ENCODE results near the gene GTF2F2.

GTF2F2 gene, protein sequence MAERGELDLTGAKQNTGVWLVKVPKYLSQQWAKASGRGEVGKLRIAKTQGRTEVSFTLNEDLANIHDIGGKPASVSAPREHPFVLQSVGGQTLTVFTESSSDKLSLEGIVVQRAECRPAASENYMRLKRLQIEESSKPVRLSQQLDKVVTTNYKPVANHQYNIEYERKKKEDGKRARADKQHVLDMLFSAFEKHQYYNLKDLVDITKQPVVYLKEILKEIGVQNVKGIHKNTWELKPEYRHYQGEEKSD

DNA sequence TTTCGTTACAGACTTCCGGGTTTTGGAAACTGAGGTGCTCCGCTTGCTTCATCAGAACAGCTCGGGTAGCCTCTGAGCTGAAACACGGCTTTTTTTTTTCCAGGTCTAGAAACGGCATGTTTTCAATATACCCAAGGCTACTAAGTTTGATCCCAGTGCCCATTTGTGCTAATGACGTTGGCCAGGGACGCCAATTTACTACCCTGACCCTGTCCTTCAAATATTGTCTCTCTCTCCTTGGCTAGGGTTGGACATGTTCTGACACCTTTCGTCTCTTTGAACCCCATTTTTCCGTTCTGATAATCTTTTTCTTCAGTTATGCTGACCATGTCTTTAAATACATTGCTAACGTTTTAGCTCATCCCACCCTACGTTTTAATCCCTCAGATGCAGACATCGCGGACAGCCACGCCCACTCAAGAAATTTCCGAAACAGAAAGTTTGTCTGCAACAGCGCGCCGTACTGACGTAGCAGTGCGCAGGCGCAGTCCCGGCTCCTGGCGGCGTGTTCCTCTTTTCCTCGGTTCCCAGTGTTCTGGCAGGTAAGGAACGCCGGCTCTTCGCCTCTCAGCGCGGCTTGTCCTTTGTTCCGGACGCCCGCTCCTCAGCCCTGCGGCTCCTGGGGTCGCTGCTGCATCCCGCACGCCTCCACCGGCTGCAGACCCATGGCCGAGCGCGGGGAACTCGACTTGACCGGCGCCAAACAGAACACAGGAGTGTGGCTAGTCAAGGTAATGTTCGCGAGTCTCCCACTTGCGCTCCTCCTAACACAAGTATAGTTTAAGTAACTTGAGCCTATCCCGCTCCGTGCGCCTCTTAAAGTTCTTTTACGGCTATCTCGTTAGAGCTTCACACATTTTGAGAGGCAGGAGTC is at the start of gene GTF2F2:
GTF2F2 (plus strand) TSS at position 520 of the 874 bp plus-strand sequence; CDS start at position 666, 146 bp downstream.
- Histone ChIP-seq H3K4me1 (ENCODE audit: control insufficient read depth, insufficient read depth, low read length, unreplicated experiment) (peaks cover 7% of the 10 kb centered on the region), H3K79me2 (ENCODE audit: control insufficient read depth, insufficient read depth, low read length, unreplicated experiment) (peaks cover 46% of the 10 kb centered on the region), H3K27me3 (ENCODE audit: insufficient read depth, low read length) (no peaks in the 10 kb centered on the region), H3K36me3 (ENCODE audit: insufficient read depth, low read length) (no peaks in the 10 kb centered on the region), H3K27ac (ENCODE audit: low read depth, low read length) (peak within 1 kb of the TSS; percentile 62), H3K4me3 (ENCODE audit: low read depth, low read length) (peak within 1 kb of the TSS; percentile 89), H2AFZ (ENCODE audit: low read length, unreplicated experiment) (peak within 1 kb of the TSS; percentile 98)

DNA sequence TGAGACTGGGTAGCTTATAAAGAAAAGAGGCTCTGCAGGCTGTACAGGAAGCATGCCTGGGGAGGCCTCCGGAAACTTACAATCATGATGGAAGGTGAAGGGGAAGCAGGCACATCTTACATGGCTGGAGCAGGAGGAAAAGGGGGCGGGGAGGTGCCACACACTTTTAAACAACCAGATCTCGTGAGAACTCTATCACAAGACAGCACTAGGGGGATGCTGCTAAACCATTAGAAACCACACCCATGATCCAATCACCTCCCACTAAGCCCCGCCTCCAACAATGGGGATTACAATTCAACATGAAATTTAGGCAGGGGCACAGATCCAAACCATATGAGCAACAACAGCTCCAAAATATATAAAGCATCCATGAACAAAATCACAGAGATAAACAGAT is 46.5 kb upstream of the GTF2F2 start:
- no peak overlapping the region for H2AFZ ChIP-seq (ENCODE audit: low read length, unreplicated experiment)
- no peaks in the 10 kb centered on the region for H3K4me1 ChIP-seq (ENCODE audit: control insufficient read depth, insufficient read depth, low read length, unreplicated experiment)
- no peaks in the 10 kb centered on the region for H3K79me2 ChIP-seq (ENCODE audit: control insufficient read depth, insufficient read depth, low read length, unreplicated experiment)
- no peak overlapping the region for H3K4me3 ChIP-seq (ENCODE audit: low read depth, low read length)
- H3K27me3 ChIP-seq (ENCODE audit: insufficient read depth, low read length) = no peaks in the 10 kb centered on the region; the same call in 1 of the 2 replicates
- no peaks in the 10 kb centered on the region for H3K36me3 ChIP-seq (ENCODE audit: insufficient read depth, low read length)
- H3K27ac ChIP-seq (ENCODE audit: low read depth, low read length) = no peak overlapping the region

DNA sequence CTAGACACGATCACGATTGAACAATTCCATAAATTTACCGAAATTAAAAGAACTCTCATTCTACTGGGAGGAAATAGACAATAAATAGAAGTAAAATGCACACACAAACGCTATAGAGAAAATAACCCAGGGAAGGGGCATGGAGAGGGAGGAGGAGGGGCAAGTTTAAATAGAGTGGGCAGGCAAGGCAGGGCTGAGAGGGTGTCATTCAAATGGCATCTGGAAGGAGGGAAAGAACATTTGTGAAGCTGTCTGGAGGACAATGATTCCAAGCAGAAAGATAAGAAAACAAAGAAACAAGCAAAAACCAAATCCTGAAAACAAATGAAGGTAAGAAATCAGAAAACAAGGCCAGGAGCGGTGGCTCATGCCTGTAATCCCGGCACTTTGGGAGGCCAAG is 45.6 kb upstream of the GTF2F2 start:
- no peaks in the 10 kb centered on the region for H3K4me1 ChIP-seq (ENCODE audit: control insufficient read depth, insufficient read depth, low read length, unreplicated experiment)
- H3K79me2 ChIP-seq (ENCODE audit: control insufficient read depth, insufficient read depth, low read length, unreplicated experiment) = no peaks in the 10 kb centered on the region
- H3K27me3 ChIP-seq (ENCODE audit: insufficient read depth, low read length) = no peaks in the 10 kb centered on the region; the same call in 1 of the 2 replicates
- H3K4me3 ChIP-seq (ENCODE audit: low read depth, low read length) = no peak overlapping the region
- no peaks in the 10 kb centered on the region for H3K36me3 ChIP-seq (ENCODE audit: insufficient read depth, low read length)
- no peak overlapping the region for H2AFZ ChIP-seq (ENCODE audit: low read length, unreplicated experiment)
- no peak overlapping the region for H3K27ac ChIP-seq (ENCODE audit: low read depth, low read length)

DNA sequence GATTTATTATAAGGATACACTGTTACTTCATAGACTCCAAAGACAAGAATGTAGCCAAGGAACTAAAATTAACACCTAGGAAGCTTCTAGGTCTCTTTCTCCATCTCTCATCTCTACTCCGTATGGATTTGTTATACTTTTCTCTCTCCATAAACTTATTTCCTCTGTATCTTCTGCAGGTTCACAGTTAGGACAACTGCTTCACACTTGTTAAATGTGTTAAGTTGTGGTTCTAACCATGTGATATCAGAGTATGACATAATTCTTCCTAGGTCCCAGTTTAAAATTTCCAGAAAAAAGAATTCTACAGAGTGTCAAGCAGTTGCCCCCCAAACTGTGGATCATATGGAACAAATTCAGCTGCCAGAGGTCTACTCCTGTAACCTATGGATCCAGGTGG is 42.3 kb upstream of the GTF2F2 start:
- H3K27ac ChIP-seq (ENCODE audit: low read depth, low read length) = no peak overlapping the region
- H3K79me2 ChIP-seq (ENCODE audit: control insufficient read depth, insufficient read depth, low read length, unreplicated experiment) = no peaks in the 10 kb centered on the region
- H3K27me3 ChIP-seq (ENCODE audit: insufficient read depth, low read length) = no peaks in the 10 kb centered on the region; the same call in 1 of the 2 replicates
- H3K36me3 ChIP-seq (ENCODE audit: insufficient read depth, low read length) = no peaks in the 10 kb centered on the region
- no peak overlapping the region for H2AFZ ChIP-seq (ENCODE audit: low read length, unreplicated experiment)
- peaks cover 3% of the 10 kb centered on the region for H3K4me1 ChIP-seq (ENCODE audit: control insufficient read depth, insufficient read depth, low read length, unreplicated experiment)
- no peak overlapping the region for H3K4me3 ChIP-seq (ENCODE audit: low read depth, low read length)

DNA sequence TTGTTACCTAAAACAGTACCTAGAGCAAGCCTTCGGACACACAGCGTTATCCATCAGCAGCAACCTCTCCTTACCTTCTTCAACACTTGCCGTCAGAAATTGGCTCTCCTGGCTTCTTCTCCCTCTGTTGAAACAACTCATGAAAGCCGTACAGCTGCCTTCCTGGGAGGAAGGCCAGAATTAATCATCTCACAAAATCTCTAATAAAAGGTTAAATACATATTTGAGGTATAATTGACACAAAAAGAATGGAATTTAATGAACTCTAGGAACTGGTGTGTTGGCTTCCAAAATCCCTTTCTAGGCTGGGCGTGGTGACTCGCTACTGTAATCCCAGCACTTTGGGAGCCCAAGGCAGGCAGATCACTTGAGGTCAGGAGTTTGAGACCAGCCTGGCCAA is 37.3 kb upstream of the GTF2F2 start:
- Histone ChIP-seq H3K27ac (ENCODE audit: low read depth, low read length) (no peak overlapping the region), H3K4me3 (ENCODE audit: low read depth, low read length) (no peak overlapping the region), H2AFZ (ENCODE audit: low read length, unreplicated experiment) (no peak overlapping the region), H3K36me3 (ENCODE audit: insufficient read depth, low read length) (no peaks in the 10 kb centered on the region), H3K4me1 (ENCODE audit: control insufficient read depth, insufficient read depth, low read length, unreplicated experiment) (peaks cover 5% of the 10 kb centered on the region), H3K27me3 (ENCODE audit: insufficient read depth, low read length) (no peaks in the 10 kb centered on the region; the same call in 1 of the 2 replicates), H3K79me2 (ENCODE audit: control insufficient read depth, insufficient read depth, low read length, unreplicated experiment) (no peaks in the 10 kb centered on the region)

DNA sequence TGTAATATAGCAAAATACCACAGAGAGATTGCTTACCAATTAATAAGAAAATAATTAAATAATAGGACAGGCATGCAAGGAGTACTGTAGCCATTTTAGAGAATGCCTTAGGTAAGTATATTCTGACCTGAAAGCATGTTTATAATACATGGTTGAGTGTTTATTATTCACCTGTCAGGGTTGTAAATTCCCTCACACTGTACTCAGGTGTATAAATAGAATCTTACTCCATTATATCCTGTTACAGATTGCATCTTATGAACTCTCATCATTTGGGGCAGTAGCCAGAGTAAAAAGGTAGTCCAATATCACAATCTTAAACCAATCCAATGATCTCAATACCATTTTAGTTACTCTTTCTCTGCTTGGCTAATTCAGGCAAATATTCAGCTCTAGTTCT is 35.8 kb upstream of the GTF2F2 start:
- Histone ChIP-seq H3K36me3 (ENCODE audit: insufficient read depth, low read length) (no peaks in the 10 kb centered on the region), H3K4me1 (ENCODE audit: control insufficient read depth, insufficient read depth, low read length, unreplicated experiment) (peaks cover 5% of the 10 kb centered on the region), H2AFZ (ENCODE audit: low read length, unreplicated experiment) (no peak overlapping the region), H3K79me2 (ENCODE audit: control insufficient read depth, insufficient read depth, low read length, unreplicated experiment) (no peaks in the 10 kb centered on the region), H3K27ac (ENCODE audit: low read depth, low read length) (no peak overlapping the region), H3K4me3 (ENCODE audit: low read depth, low read length) (no peak overlapping the region), H3K27me3 (ENCODE audit: insufficient read depth, low read length) (no peaks in the 10 kb centered on the region)

DNA sequence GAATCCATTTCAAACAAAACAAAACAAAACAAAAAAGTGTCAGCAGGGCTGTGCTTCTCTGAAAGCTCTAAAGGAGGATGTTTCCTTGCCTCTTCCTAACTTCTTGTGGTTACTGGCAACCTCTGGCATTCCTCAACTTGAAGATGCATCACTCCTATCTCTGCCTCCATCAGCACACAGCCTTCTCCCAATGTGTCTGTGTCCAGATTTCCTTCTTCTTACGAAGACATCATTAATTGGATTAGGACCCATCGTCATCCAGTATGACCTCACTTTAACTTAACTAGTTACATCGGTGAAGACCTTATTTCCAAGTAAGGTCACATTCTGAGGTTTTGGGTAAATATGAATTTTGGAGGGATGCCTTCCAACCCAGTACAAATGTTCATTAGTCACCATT is 33.8 kb upstream of the GTF2F2 start:
- H3K4me3 ChIP-seq (ENCODE audit: low read depth, low read length) = no peak overlapping the region
- no peak overlapping the region for H2AFZ ChIP-seq (ENCODE audit: low read length, unreplicated experiment)
- H3K27me3 ChIP-seq (ENCODE audit: insufficient read depth, low read length) = no peaks in the 10 kb centered on the region
- no peak overlapping the region for H3K27ac ChIP-seq (ENCODE audit: low read depth, low read length)
- H3K79me2 ChIP-seq (ENCODE audit: control insufficient read depth, insufficient read depth, low read length, unreplicated experiment) = no peaks in the 10 kb centered on the region
- H3K36me3 ChIP-seq (ENCODE audit: insufficient read depth, low read length) = no peaks in the 10 kb centered on the region
- H3K4me1 ChIP-seq (ENCODE audit: control insufficient read depth, insufficient read depth, low read length, unreplicated experiment) = peaks cover 5% of the 10 kb centered on the region

DNA sequence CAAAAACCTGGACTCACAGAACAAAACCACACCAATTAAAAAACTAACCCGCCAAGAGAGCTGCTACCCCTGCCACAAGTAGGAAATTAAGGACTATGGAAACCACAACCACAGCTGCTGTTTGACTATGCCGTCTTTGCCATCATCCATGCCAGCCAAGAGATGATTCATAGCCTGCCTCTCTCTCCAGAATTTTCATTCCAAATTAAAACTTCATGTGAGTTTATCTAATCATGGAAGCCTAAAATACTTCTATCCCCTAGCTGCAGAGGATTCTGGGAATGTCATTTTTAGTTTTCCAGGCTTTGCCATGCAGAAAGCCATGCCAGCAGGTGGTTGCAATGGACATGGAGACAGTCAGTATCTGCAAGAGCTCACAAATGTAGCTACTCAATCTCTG is 27.6 kb upstream of the GTF2F2 start:
- Histone ChIP-seq H3K79me2 (ENCODE audit: control insufficient read depth, insufficient read depth, low read length, unreplicated experiment) (no peaks in the 10 kb centered on the region), H2AFZ (ENCODE audit: low read length, unreplicated experiment) (no peak overlapping the region), H3K27ac (ENCODE audit: low read depth, low read length) (no peak overlapping the region), H3K4me1 (ENCODE audit: control insufficient read depth, insufficient read depth, low read length, unreplicated experiment) (no peaks in the 10 kb centered on the region), H3K4me3 (ENCODE audit: low read depth, low read length) (no peak overlapping the region), H3K36me3 (ENCODE audit: insufficient read depth, low read length) (no peaks in the 10 kb centered on the region), H3K27me3 (ENCODE audit: insufficient read depth, low read length) (no peaks in the 10 kb centered on the region)

DNA sequence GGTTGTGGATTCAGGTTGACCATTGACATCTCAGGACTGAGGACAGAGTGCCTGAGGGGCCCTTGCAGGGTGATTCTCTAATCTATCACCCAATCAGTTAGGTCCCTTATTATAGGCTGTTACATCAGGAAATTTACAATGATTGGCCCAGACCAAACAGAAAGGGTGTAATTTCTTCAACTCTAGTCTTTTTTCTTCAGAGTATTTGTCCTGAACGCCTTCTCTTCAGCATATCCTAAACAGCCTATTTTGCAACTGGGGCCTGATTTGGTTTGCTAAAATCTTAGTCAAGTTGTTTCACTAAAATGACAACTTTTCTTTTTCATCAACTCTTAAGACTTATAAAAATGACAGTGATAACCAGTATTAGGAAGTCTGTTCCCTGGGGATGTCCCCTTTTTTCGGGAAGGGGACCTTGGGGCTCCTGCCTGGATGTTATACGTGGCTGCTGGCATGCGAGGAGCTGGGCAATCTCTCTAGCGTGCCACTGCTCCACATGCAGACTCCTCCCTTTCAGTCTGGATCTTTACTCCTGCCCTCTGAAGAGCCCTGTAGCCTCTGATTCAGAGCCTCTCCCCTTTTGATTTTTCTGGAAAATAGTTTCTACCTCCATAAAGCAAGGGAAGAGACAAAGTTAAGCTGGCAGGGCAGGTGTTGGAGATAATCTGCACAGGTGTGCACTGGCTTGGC is 19.6 kb upstream of the GTF2F2 start:
- H3K4me3 ChIP-seq (ENCODE audit: low read depth, low read length) = no peak overlapping the region
- no peak overlapping the region for H2AFZ ChIP-seq (ENCODE audit: low read length, unreplicated experiment)
- H3K27ac ChIP-seq (ENCODE audit: low read depth, low read length) = no peak overlapping the region
- H3K4me1 ChIP-seq (ENCODE audit: control insufficient read depth, insufficient read depth, low read length, unreplicated experiment) = no peaks in the 10 kb centered on the region
- no peaks in the 10 kb centered on the region for H3K79me2 ChIP-seq (ENCODE audit: control insufficient read depth, insufficient read depth, low read length, unreplicated experiment)
- H3K27me3 ChIP-seq (ENCODE audit: insufficient read depth, low read length) = no peaks in the 10 kb centered on the region
- no peaks in the 10 kb centered on the region for H3K36me3 ChIP-seq (ENCODE audit: insufficient read depth, low read length)

DNA sequence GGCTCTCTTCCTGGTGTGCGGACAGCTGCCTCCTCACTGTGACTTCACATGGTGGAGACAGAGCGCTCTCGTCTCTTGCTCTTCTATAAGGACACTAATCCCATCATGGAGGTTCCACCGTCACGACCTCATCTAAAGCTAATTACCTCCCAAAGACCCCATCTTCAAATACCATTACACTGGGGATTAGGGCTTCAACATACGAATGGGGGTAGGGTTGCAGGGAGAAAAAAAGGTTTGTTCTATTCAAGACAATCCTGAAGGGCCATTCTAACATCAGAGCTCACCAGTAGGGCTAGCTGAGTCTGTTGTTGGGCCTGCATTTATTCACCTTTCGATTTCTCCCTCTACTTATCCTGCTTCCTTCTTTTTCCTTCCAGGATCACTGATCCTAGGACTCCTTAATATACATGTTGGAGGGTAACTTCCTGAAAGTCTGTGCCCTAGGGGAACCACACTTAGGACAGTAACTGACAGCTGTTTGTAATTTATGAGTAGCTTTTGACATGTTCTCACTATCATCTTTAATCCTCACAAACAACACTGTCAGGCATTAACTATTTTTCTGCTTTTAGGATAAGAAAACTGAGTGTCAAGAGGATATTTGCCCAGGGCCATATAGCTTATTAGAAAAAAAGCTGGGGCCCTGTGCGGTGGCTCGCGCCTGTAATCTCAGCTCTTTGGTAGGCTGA is 18.8 kb upstream of the GTF2F2 start:
- Histone ChIP-seq H3K27ac (ENCODE audit: low read depth, low read length) (no peak overlapping the region), H3K36me3 (ENCODE audit: insufficient read depth, low read length) (no peaks in the 10 kb centered on the region), H2AFZ (ENCODE audit: low read length, unreplicated experiment) (no peak overlapping the region)

More for the DNA sequence above, 18.8 kb upstream of the GTF2F2 start:
- H3K4me3 ChIP-seq (ENCODE audit: low read depth, low read length) = no peak overlapping the region
- H3K4me1 ChIP-seq (ENCODE audit: control insufficient read depth, insufficient read depth, low read length, unreplicated experiment) = no peaks in the 10 kb centered on the region
- H3K79me2 ChIP-seq (ENCODE audit: control insufficient read depth, insufficient read depth, low read length, unreplicated experiment) = no peaks in the 10 kb centered on the region
- no peaks in the 10 kb centered on the region for H3K27me3 ChIP-seq (ENCODE audit: insufficient read depth, low read length)
